Caco-2 (cell line): ENCODE results near the gene H2BK1. TPM values are rescaled to one million over a fixed set of nuclear protein-coding genes. Genes with fewer than 3 reads are reported as not detected.

Source experiments
- BruUV-seq: library from RNA; stranded (reverse); fragments of 400-500 nt; replicated peaks from 2 replicates; lab custom pipeline; 2021; lab: Mats Ljungman, UMichigan
- CTCF ChIA-PET: fragments of 300-600 bp; sonication (Branson Sonifier 250); formaldehyde crosslinking; loops from one replicate; lab custom pipeline; 2022; ENCODE audit warnings: antibody characterized with exemption; lab: Charles Lee
- POLR2A ChIA-PET: fragments of 300-600 bp; sonication (Branson Sonifier 250); formaldehyde crosslinking; loops from one replicate; lab custom pipeline; 2022; ENCODE audit warnings: antibody characterized with exemption; lab: Charles Lee
- DNase-seq, 2 experiments: peaks; one replicate each; pipeline versions ENCODE4 v3.0.0 to v3.0.0-alpha.2; 2020 to 2022
- H3K27me3 ChIP-seq: replicated peaks from 2 replicates; pipeline ENCODE4 v1.6.0; 2011; ENCODE audit warnings: low read length; ENCODE audit not compliant: control insufficient read depth, insufficient read depth
- H3K36me3 ChIP-seq: 2 replicates; pipeline ENCODE4 v1.5.1; 2011; ENCODE audit warnings: low read length; ENCODE audit not compliant: control insufficient read depth, insufficient read depth
- H3K4me1 ChIP-seq: fragments of 250-450 bp; sonication (Bioruptor Pico); 2 replicates; pipeline ENCODE4 v1.5.1; 2020; ENCODE audit warnings: mild to moderate bottlenecking
- H3K4me3 ChIP-seq: 2 replicates; pipeline ENCODE4 v1.5.1; 2011; ENCODE audit warnings: low read depth, mild to moderate bottlenecking, control low read depth, low read length
- H3K9me3 ChIP-seq: fragments of 250-450 bp; sonication (Bioruptor Pico); 2 replicates; pipeline ENCODE4 v1.5.1; 2020; ENCODE audit warnings: mild to moderate bottlenecking, moderate library complexity
- H3K27ac Mint-ChIP-seq: one replicate; pipeline ENCODE4 v1.8.0; 2022; ENCODE audit warnings: mixed read lengths; ENCODE audit not compliant: unreplicated experiment
- H3K27me3 Mint-ChIP-seq: one replicate; pipeline ENCODE4 v1.8.0; 2022; ENCODE audit warnings: mixed read lengths; ENCODE audit not compliant: insufficient read depth, unreplicated experiment
- H3K36me3 Mint-ChIP-seq: one replicate; pipeline ENCODE4 v1.8.0; 2022; ENCODE audit warnings: mild to moderate bottlenecking, mixed read lengths; ENCODE audit not compliant: insufficient read depth, unreplicated experiment
- H3K4me1 Mint-ChIP-seq: one replicate; pipeline ENCODE4 v1.8.0; 2022; ENCODE audit warnings: low read depth, mixed read lengths; ENCODE audit not compliant: unreplicated experiment
- H3K4me3 Mint-ChIP-seq: one replicate; pipeline ENCODE4 v1.8.0; 2022; ENCODE audit warnings: mild to moderate bottlenecking, moderate library complexity, mixed read lengths; ENCODE audit not compliant: unreplicated experiment
- H3K9me3 Mint-ChIP-seq: one replicate; pipeline ENCODE4 v1.8.0; 2022; ENCODE audit warnings: mixed read lengths; ENCODE audit not compliant: unreplicated experiment
- intact Hi-C: fragments of 100-400 bp; cut with micrococcal nuclease; formaldehyde crosslinking; loops from one replicate; pipeline ENCODE4 v1.10.0; 2022; ENCODE audit not compliant: unreplicated experiment
- total RNA-seq: library from RNA; stranded (reverse); gene quantifications from 2 replicates; pipeline ENCODE4 v1.2.3, GENCODE V29; 2022
- TF ChIP-seq, protein P1 (sequence below), 2 experiments: fragments of 200-600 bp in 1 of 2; IDR thresholded peaks; 1 replicate in 1 of 2; 2 replicates in 1 of 2; pipeline versions ENCODE4 v1.5.1 to v1.8.0; 2011 to 2022; ENCODE audit warnings: antibody characterized with exemption in 1 of 2, control low read depth in 1 of 2, inconsistent platforms in 1 of 2, low read depth in 1 of 2, low read length in 1 of 2, mild to moderate bottlenecking in 1 of 2, moderate library complexity in 1 of 2; ENCODE audit not compliant: insufficient read depth in 1 of 2, severe bottlenecking in 1 of 2, unreplicated experiment in 1 of 2

Gene H2BK1
- total RNA-seq, 1 experiment from 2014 or later: not detected

DNA sequence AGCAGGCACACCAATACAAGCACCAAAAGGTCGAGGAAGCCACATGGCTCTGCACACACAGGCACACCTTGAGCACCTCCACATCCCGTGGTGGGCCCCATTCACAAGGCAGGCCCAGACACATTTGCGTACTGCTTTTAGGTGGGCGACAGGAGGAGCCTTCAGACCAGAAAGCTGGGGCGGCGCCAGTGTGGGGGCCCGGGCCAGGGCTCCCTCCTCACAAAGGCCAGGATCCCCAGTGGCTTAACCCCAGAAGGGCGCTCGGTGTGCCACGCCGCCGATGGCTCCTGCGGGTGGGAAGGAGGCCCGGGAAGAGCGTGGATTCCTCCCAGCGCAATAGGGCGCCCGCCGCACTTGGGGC, 41.0 kb upstream of the H2BK1 start:
- POLR2A ChIA-PET: no interaction called here

DNA sequence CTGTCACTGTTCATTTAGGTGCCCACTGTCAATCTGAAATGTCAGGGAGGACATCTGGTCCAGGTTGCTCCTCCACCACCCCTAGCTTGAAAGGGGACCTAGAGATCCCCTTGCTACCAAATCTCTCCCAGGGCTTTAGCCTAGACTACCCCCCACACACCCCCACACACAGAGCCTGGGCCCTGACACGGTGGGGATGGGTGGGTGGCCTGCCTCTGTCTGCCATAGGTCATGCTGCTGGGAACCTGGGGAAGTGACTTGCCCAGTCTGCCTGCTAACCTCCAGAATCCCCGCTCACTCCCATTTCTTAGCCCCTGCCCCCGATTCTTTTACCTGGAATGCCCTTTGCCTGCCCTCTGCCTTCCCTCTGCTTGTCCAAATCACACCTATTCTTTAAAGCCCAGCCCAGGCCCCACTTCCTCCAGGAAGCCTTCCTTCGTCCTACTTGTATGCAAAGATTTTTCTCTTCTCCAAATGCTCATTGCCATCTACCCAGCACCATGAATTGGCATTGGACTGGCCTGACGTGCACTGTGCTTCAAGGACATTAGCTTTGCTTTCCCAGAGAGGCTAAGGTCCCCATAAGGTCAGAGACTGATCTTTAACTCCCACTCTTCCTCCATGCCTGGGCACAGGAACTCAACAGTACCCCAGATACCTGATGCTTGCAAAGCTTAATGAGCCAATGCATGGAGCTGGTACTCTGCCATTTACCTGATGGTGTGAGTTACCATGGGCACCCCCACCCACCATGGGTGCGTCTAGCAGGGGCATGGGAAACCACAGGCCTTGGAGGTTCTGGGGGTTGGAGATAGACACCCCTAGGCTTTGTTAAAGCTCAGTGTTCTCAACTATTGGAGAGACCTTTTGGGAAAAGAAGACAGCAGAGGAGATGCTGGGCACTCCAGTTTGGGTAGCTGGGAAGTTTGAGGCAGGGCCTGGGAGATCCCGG, 40.2 kb upstream of the H2BK1 start:
- ChIA-PET CTCF (no interaction called here), POLR2A (no interaction called here)
- Histone ChIP-seq H3K4me1 (peaks cover 27% of the 10 kb centered on the region), H3K27me3 (peaks cover 2% of the 10 kb centered on the region), H3K36me3 (no peaks in the 10 kb centered on the region), H3K9me3 (no peaks in the 10 kb centered on the region), H3K4me3 (no peak overlapping the region; the same call in 1 of the 2 replicates)
- TF ChIP-seq, protein P1, sequence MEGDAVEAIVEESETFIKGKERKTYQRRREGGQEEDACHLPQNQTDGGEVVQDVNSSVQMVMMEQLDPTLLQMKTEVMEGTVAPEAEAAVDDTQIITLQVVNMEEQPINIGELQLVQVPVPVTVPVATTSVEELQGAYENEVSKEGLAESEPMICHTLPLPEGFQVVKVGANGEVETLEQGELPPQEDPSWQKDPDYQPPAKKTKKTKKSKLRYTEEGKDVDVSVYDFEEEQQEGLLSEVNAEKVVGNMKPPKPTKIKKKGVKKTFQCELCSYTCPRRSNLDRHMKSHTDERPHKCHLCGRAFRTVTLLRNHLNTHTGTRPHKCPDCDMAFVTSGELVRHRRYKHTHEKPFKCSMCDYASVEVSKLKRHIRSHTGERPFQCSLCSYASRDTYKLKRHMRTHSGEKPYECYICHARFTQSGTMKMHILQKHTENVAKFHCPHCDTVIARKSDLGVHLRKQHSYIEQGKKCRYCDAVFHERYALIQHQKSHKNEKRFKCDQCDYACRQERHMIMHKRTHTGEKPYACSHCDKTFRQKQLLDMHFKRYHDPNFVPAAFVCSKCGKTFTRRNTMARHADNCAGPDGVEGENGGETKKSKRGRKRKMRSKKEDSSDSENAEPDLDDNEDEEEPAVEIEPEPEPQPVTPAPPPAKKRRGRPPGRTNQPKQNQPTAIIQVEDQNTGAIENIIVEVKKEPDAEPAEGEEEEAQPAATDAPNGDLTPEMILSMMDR (IDR thresholded peaks at IDR 0.05; ENCODE audit: insufficient read depth in 1 of 2, low read depth in 1 of 2, low read length in 1 of 2, severe bottlenecking in 1 of 2, unreplicated experiment in 1 of 2): no peak
- Mint-ChIP-seq H3K27ac (peak overlapping the region; percentile 54), H3K4me1 (peaks cover 26% of the 10 kb centered on the region), H3K27me3 (peaks cover 4% of the 10 kb centered on the region), H3K4me3 (peak overlapping the region; percentile 80), H3K9me3 (no peaks in the 10 kb centered on the region), H3K36me3 (peaks cover 11% of the 10 kb centered on the region)
- BruUV-seq: no TSS peak
- intact Hi-C loops: no loop called here
- DNase-seq: no peak

More for the DNA sequence above, 41.0 kb upstream of the H2BK1 start:
- intact Hi-C loops: no loop called here
- no TSS peak for BruUV-seq
- peaks cover 11% of the 10 kb centered on the region for H3K36me3 Mint-ChIP-seq
- no peaks in the 10 kb centered on the region for H3K36me3 ChIP-seq
- peaks cover 2% of the 10 kb centered on the region for H3K27me3 ChIP-seq
- peaks cover 7% of the 10 kb centered on the region for H3K27me3 Mint-ChIP-seq
- CTCF ChIA-PET: no interaction called here
- DNase-seq: no peak
- no peaks in the 10 kb centered on the region for H3K9me3 Mint-ChIP-seq
- peak overlapping the region; percentile 80 for H3K4me3 Mint-ChIP-seq
- H3K4me1 Mint-ChIP-seq: peaks cover 26% of the 10 kb centered on the region
- no peaks in the 10 kb centered on the region for H3K9me3 ChIP-seq
- H3K4me3 ChIP-seq: peak overlapping the region; percentile 57
- peaks cover 27% of the 10 kb centered on the region for H3K4me1 ChIP-seq
- TF ChIP-seq, protein P1 (IDR thresholded peaks at IDR 0.05; ENCODE audit: insufficient read depth in 1 of 2, low read depth in 1 of 2, low read length in 1 of 2, severe bottlenecking in 1 of 2, unreplicated experiment in 1 of 2): no peak
- peak overlapping the region; percentile 37 for H3K27ac Mint-ChIP-seq

DNA sequence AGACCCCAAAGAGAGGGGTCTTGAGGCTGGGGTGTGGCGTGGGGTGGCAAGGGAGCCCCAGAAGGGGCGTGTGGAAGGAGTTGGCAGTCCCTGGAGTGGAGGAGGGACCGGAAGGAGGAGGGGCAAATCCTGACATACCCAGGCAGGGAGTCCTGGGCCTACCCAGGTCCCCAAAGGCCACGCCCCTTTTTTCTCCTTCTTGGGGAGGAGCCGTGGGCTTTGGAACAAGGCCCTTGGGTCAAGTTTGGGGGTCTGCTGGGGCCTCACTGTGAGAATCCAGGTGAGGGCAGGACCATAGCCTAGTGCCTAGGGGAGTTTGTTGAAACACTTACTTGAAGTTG, 39.4 kb upstream of the H2BK1 start:
- Mint-ChIP-seq H3K4me1 (peaks cover 26% of the 10 kb centered on the region), H3K36me3 (peaks cover 11% of the 10 kb centered on the region), H3K27me3 (no peaks in the 10 kb centered on the region), H3K27ac (peak overlapping the region; percentile 54), H3K9me3 (no peaks in the 10 kb centered on the region), H3K4me3 (peak overlapping the region; percentile 80)
- Histone ChIP-seq H3K27me3 (no peaks in the 10 kb centered on the region), H3K9me3 (no peaks in the 10 kb centered on the region), H3K4me1 (peaks cover 27% of the 10 kb centered on the region), H3K36me3 (no peaks in the 10 kb centered on the region), H3K4me3 (peak overlapping the region; percentile 66)
- DNase-seq: peak in 1 of 2 experiments; percentile 60
- TF ChIP-seq, protein P1 (IDR thresholded peaks at IDR 0.05; ENCODE audit: insufficient read depth in 1 of 2, low read depth in 1 of 2, low read length in 1 of 2, severe bottlenecking in 1 of 2, unreplicated experiment in 1 of 2): no peak
- BruUV-seq: no TSS peak
- CTCF ChIA-PET: interaction anchor here (0.7 kb wide), 1 partner anchor 66 kb away, joined by 5 read pairs; no protein-coding TSS in a partner anchor
- POLR2A ChIA-PET: no interaction called here
- intact Hi-C loops: loop anchor here (2.0 kb wide), 1 partner anchor 77 kb away; no protein-coding TSS in a partner anchor
